AG04449 (cell line): ENCODE results near the gene SLC2A3.
"Not testable (repeated sequence)": the region's sequence is repeated elsewhere in the genome, so short reads cannot be mapped to it uniquely, and the experiment has no call there.

Experiments used
- CTCF ChIA-PET: fragments of 350-600 bp; formaldehyde crosslinking; extraction: SDS; loops from one replicate; lab custom pipeline; 2021; ENCODE audit warnings: antibody characterized with exemption; lab: Yijun Ruan, JAX
- POLR2A ChIA-PET: fragments of 400-600, 350-600 bp; formaldehyde crosslinking; extraction: SDS; loops from one replicate; lab custom pipeline; 2020; ENCODE audit warnings: antibody characterized with exemption, inconsistent platforms; lab: Yijun Ruan, JAX
- DNase-seq: peaks from one replicate; pipeline ENCODE4 v3.0.0-alpha.2; 2010; ENCODE audit warnings: low read depth, low spot score
- H3K4me3 ChIP-seq: 2 replicates; pipeline ENCODE4 v1.5.1; 2011; ENCODE audit warnings: low read depth, mild to moderate bottlenecking, control low read depth, low read length
- TF ChIP-seq, protein P1 (sequence below): IDR thresholded peaks from one replicate; pipeline ENCODE4 v1.5.1; 2011; ENCODE audit warnings: mild to moderate bottlenecking, moderate library complexity, low read length, control low read depth, inconsistent platforms; ENCODE audit not compliant: insufficient read depth; ENCODE audit errors: missing control alignments

The SLC2A3 gene

DNA sequence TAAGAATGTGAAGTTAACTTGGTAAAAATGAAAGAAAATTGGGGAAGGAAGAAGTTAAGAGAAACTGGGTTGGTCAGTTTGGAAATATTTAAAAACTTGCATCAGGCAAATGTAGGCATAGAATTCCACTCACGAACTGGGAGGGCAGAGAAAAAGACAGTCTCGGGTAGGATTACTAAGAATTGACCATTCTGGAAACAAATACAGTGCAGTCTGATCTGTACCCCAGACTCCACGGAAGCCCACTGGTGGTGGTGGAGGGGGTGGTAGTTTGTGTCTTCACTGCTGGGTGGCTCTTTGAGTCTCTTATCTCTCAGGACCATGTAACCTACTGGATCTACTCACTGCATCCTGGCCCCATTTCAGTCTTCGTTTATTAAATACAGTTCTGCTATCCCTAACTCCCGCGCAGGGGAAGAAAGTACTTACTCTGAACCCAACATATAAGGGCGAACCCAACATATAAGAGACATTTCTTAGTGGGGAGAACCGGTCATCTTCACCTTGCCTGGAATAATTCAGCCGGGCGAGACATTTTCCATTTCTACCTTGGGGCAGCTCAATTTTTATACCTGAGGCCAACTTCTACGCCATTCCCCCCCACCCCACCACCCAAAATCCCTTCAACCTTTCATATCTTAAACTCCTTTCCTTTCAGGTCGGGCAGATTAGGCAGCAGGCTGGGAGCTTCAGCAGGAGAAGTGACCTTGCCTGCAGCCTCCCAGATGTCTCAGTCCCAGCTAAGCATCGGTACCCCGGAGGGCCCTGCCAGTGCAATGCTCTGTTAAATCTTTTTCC lies 1.7 kb downstream of the SLC2A3 start:
- ChIA-PET POLR2A (interaction anchor here (0.6 to 4.8 kb wide), 9 partner anchors 11 to 93 kb away, joined by 3 to 169 read pairs (median 10); no protein-coding TSS in a partner anchor), CTCF (interaction anchor here (0.8 to 10.3 kb wide), 28 partner anchors 12 to 153 kb away, joined by 3 to 142 read pairs (median 6); partner anchors contain the start of gene C3AR1)
- TF ChIP-seq, protein P1, sequence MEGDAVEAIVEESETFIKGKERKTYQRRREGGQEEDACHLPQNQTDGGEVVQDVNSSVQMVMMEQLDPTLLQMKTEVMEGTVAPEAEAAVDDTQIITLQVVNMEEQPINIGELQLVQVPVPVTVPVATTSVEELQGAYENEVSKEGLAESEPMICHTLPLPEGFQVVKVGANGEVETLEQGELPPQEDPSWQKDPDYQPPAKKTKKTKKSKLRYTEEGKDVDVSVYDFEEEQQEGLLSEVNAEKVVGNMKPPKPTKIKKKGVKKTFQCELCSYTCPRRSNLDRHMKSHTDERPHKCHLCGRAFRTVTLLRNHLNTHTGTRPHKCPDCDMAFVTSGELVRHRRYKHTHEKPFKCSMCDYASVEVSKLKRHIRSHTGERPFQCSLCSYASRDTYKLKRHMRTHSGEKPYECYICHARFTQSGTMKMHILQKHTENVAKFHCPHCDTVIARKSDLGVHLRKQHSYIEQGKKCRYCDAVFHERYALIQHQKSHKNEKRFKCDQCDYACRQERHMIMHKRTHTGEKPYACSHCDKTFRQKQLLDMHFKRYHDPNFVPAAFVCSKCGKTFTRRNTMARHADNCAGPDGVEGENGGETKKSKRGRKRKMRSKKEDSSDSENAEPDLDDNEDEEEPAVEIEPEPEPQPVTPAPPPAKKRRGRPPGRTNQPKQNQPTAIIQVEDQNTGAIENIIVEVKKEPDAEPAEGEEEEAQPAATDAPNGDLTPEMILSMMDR = no peak
- H3K4me3 ChIP-seq = peak overlapping the region; percentile 90
- no peak for DNase-seq

DNA sequence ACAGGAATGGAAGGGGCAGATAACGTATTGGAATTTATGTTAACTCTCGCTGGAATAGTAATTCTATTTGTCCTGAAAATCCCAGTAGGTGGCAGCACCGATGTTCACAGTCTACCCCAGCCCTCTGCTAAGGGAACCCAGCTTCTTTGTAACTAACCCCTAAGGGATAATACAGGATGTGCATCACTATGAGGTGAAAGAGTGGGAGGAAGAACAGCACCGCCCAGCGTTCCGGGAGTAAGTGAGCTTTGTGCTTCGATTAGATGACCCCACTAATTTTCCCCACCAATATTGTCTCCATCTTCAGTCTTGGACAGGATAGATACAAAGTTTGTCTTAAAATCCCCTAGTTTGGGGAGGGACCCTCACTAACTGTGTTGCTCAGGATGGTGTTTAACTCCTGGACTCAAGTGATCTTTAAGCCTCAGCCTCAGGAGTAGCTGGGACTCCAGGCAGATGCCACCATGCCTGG lies 2.7 kb downstream of the SLC2A3 start:
- peak; percentile 81 for DNase-seq
- CTCF ChIA-PET = interaction anchor here (0.8 to 10.3 kb wide), 43 partner anchors 8 to 154 kb away, joined by 3 to 142 read pairs (median 4); partner anchors contain the start of gene C3AR1
- POLR2A ChIA-PET = interaction anchor here (0.6 to 4.8 kb wide), 11 partner anchors 10 to 105 kb away, joined by 3 to 169 read pairs (median 5); no protein-coding TSS in a partner anchor
- peak overlapping the region; percentile 90 for H3K4me3 ChIP-seq
- TF ChIP-seq, protein P1 = peak; percentile 63

DNA sequence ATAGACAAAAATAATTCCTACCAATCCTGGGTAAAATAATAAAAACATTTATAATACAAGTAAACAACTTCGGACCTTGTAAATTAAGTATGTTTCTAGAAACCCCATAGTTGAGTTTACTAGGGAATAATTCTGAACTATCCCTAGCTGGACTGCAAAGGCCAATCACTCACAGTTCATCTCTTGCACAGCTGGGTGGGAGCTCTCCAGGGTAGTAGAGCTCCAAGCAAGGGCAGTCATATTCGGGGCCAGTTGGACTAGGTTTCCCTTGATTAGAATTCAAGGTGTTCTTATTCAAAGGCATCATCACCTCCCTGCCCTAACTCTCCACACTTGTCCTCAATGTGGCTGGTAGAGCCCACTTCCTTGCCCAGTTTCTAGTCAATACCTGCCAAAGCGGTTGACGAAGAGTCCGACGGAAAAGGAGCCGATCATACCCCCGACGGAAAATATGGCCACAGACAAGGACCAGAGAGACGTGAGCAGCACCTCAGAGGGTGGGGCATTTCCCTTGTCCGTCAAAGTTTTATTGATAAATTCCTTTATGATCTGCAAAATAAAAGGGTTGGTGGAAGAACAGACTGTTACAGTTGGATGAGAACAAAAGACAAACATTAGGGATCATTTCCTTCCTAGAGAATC lies 3.3 kb downstream of the SLC2A3 start:
- not testable (repeated sequence) for H3K4me3 ChIP-seq, DNase-seq
- POLR2A ChIA-PET = interaction anchor here (0.6 to 4.8 kb wide), 11 partner anchors 10 to 105 kb away, joined by 3 to 169 read pairs (median 5); no protein-coding TSS in a partner anchor
- CTCF ChIA-PET = interaction anchor here (0.8 to 10.3 kb wide), 39 partner anchors 7 to 149 kb away, joined by 3 to 142 read pairs (median 5); partner anchors contain the start of genes C3AR1 and NECAP1

DNA sequence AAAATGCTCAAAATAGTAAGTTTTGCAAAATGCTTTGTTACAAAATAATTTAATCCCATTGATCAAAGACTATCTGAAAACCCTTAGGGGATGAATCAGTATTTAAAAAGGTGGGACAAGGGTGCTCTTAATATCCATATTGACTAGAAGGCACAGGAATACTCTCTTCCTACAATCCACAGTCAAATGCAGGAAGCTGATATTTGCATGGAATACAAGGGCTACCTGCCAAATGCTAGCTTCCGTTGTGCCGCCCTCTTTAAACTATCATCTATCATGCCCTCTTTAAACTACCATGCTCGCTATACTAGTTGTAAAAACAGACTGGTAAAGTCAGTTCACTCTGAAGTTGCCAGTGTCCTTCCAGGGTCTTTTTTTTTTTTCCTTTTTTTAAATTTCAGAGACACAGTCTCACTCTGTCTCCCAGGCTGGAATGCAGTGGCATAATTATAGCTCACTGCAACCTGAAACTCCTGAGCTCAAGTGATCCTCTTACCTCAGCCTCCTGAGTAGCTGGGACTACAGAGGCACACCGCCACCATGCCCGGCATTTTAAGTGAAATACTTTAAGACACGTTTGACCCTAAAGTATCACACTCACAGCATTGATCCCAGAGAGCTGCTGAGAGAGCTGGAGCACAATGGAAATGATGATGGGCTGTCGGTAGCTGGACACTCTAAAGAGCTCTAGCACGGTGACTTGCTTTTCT lies 6.7 kb downstream of the SLC2A3 start:
- ChIA-PET CTCF (interaction anchor here (1.6 kb wide), 1 partner anchor 96 kb away, joined by 3 read pairs; no protein-coding TSS in a partner anchor), POLR2A (interaction anchor here (1.5 kb wide), 1 partner anchor 10 kb away, joined by 3 read pairs; no protein-coding TSS in a partner anchor)
- no peak overlapping the region for H3K4me3 ChIP-seq
- TF ChIP-seq, protein P1 = no peak
- DNase-seq = no peak

DNA sequence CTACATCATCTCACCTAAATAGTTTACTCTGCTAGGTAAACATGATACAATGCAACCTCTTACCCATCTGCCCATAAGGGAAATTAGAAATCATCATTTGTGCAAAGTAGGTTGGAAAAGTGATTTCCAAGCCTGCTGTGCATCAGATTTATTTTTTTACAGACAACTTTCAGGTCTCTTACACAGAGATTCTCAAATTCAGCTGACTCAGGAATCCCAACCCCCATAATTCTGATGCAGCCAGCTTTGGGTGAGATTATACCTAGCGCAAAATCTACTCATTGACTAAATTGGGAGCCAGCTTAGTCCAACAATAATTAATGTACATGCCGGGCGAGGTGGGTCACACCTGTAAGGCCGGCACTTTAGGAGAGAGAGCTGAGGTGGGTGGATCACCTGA lies 8.5 kb downstream of the SLC2A3 start:
- H3K4me3 ChIP-seq = no peak overlapping the region
- ChIA-PET CTCF (interaction anchor here (1.3 to 1.6 kb wide), 3 partner anchors 68 to 121 kb away, joined by 3 to 4 read pairs (median 4); no protein-coding TSS in a partner anchor), POLR2A (no interaction called here)
- DNase-seq = no peak
- TF ChIP-seq, protein P1 = no peak

DNA sequence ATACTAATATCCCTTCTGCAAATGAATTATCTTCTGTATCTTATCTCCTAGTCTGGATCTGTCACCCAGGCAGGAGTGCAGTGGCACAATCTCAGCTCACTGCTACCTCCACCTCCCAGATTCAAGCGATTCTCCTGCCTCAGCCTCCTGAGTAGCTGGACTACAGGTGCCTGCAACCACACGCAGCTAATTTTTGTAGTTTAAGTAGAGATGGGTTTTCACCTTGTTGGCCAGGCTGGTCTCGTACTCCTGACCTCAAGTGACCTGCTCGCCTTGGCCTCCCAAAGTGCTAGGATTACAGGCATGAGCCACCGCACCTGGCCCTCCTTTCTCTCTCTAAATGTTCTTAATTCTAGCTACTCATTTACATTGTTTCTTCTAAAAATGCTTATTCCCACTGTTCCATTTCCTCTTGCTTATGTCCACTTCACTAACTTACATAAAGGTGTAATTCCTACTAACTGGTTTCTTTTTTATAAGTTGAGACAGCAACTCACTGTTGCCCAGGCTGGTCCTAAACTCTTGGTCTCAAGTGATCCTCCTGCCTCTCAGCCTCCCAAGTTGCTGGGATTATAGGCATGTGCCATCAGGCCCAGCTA lies 9.8 kb downstream of the SLC2A3 start:
- POLR2A ChIA-PET, H3K4me3 ChIP-seq, DNase-seq: not testable (repeated sequence)
- CTCF ChIA-PET = interaction anchor here (0.6 to 1.6 kb wide), 6 partner anchors 7 to 122 kb away, joined by 3 to 4 read pairs (median 4); no protein-coding TSS in a partner anchor
